ENCODE data around the gene RCAN3.

DNA sequence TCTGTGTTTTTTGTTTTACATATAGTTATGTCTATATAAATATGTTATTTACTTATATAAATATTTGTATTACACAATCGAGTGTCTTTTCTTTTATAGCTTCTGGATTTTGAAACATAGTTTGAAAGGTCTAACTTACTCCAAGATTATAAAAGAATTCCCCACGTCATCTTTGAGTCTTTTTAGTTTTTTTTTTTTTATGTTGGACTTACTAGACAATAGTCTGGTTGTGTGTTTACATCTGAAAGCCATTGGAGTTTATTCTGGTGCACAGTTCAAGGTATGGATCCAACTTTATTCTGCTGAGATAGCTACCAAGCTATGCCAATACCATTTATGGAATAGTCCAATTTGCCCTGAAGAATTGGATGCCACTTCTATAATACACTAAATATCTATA is 26.1 kb upstream of the RCAN3 start:
- no peak for TF ChIP-seq CTCF (conservative IDR thresholded peaks at IDR 0.05; ENCODE audit: low read depth, low read length)
- TF ChIP-seq POLR2A (IDR thresholded peaks at IDR 0.05; ENCODE audit: low read depth, low read length) = no peak
- no peak for TF ChIP-seq RAD21 (IDR thresholded peaks at IDR 0.05; ENCODE audit: low read length)
- no peak for TF ChIP-seq MAFK (IDR thresholded peaks at IDR 0.05; ENCODE audit: low read depth, low read length)
- TF ChIP-seq CEBPB (IDR thresholded peaks at IDR 0.05; ENCODE audit: low read depth, low read length) = no peak
- TF ChIP-seq RCOR1 (IDR thresholded peaks at IDR 0.05; ENCODE audit: insufficient replicate concordance, low read length) = no peak
- TF ChIP-seq RFX5 (IDR thresholded peaks at IDR 0.05; ENCODE audit: low read depth, low read length) = no peak
- no peak for TF ChIP-seq MAZ (IDR thresholded peaks at IDR 0.05; ENCODE audit: borderline replicate concordance, low read depth, low read length)
- no peak for TF ChIP-seq CHD1 (IDR thresholded peaks at IDR 0.05; ENCODE audit: low read depth, low read length)
- TF ChIP-seq, protein P1, sequence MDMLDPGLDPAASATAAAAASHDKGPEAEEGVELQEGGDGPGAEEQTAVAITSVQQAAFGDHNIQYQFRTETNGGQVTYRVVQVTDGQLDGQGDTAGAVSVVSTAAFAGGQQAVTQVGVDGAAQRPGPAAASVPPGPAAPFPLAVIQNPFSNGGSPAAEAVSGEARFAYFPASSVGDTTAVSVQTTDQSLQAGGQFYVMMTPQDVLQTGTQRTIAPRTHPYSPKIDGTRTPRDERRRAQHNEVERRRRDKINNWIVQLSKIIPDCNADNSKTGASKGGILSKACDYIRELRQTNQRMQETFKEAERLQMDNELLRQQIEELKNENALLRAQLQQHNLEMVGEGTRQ (IDR thresholded peaks at IDR 0.05; ENCODE audit: low read depth, low read length) = no peak
- TF ChIP-seq FOS (IDR thresholded peaks at IDR 0.05; ENCODE audit: low read depth, low read length) = no peak
- no peak for TF ChIP-seq MXI1 (IDR thresholded peaks at IDR 0.05; ENCODE audit: borderline replicate concordance, low read depth, low read length)
- TF ChIP-seq, protein P2, sequence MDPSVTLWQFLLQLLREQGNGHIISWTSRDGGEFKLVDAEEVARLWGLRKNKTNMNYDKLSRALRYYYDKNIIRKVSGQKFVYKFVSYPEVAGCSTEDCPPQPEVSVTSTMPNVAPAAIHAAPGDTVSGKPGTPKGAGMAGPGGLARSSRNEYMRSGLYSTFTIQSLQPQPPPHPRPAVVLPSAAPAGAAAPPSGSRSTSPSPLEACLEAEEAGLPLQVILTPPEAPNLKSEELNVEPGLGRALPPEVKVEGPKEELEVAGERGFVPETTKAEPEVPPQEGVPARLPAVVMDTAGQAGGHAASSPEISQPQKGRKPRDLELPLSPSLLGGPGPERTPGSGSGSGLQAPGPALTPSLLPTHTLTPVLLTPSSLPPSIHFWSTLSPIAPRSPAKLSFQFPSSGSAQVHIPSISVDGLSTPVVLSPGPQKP (IDR thresholded peaks at IDR 0.05; ENCODE audit: borderline replicate concordance, low read depth, low read length) = no peak

Data from IMR-90 (cell line).